LNCaP clone FGC (cell line): ENCODE results near the gene GBE1.
"Not testable (repeated sequence)": the region's sequence is repeated elsewhere in the genome, so short reads cannot be mapped to it uniquely, and the experiment has no call there.

Experiments
- DNase-seq: peaks from one replicate; pipeline ENCODE4 v3.0.0-alpha.2; 2011; ENCODE audit warnings: low read depth
- H3K4me3 ChIP-seq: 2 replicates; pipeline ENCODE4 v1.5.1; 2011; ENCODE audit warnings: mild to moderate bottlenecking, low read depth, low read length, control low read depth
- TF ChIP-seq, protein P1 (sequence below): IDR thresholded peaks from 2 replicates; pipeline ENCODE4 v1.5.1; 2012; ENCODE audit warnings: mild to moderate bottlenecking; ENCODE audit not compliant: control insufficient read depth, insufficient read depth; ENCODE audit errors: extremely low read depth

Gene GBE1

DNA sequence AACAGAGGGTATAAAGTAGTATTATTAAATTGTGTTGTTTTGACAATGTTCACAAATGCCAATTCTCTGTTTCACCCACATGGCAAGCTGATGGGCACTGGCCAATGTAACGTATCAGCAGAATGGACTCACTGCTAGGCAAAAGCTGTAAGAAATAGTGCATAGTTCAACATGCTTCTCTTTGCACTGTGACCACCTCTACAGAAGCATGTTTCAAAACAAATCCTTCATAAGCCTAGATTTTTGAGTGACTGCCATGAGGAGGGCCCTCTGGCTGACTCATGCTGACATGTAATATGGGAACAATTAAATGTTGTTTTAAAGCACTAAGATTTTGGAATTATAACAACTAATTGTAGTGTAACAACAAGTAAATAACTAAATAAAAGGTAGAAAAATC is 3.2 kb downstream of the GBE1 start:
- no peak for DNase-seq
- TF ChIP-seq, protein P1, sequence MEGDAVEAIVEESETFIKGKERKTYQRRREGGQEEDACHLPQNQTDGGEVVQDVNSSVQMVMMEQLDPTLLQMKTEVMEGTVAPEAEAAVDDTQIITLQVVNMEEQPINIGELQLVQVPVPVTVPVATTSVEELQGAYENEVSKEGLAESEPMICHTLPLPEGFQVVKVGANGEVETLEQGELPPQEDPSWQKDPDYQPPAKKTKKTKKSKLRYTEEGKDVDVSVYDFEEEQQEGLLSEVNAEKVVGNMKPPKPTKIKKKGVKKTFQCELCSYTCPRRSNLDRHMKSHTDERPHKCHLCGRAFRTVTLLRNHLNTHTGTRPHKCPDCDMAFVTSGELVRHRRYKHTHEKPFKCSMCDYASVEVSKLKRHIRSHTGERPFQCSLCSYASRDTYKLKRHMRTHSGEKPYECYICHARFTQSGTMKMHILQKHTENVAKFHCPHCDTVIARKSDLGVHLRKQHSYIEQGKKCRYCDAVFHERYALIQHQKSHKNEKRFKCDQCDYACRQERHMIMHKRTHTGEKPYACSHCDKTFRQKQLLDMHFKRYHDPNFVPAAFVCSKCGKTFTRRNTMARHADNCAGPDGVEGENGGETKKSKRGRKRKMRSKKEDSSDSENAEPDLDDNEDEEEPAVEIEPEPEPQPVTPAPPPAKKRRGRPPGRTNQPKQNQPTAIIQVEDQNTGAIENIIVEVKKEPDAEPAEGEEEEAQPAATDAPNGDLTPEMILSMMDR: no peak
- H3K4me3 ChIP-seq: no peak overlapping the region

DNA sequence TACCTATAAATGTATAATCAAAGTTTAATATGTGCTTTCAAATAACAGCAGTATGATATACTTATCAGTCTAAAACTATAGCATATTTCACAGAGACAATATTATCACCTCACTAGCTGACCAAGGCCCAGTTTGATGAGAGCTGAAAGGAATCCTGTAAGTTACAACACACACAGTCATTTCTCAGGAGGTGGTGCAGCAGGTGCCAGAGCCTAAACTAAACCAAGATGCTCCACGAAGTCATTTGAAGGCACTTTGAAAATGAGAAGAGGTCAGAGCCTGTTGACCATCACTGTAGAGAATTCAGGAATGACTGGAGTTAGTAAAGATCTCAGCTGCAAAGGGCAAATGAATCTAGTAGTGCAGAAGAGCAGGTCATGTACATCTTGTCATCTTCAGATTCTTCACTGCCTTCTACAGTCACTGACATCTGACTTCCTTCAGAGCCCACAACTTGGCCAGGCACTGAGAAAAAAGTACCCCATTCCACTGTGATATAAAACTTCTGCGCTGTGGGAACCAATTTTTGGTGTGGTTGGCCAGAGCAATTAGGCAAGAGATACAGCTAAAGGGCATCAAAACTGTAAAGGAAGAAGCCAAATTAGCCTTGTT is 7.9 kb downstream of the GBE1 start:
- H3K4me3 ChIP-seq: no peak overlapping the region
- DNase-seq: no peak

DNA sequence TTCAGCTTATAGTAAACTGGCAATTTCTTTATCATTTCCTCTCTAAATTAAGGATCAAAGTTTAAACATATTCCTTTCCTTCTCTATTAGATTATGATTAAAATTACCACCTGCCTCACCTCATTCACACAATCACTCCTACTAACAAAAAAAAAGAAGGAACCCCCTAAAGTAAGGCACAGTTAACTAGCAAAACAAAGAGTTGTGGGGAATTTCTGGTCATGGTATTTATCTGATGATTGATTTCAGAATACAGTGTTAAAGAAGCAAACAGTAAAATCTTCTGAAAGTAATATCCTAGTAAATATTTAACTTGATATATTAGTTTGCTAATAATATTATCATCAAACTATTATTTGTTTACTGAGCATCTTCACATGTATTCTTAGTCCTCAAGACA is 8.8 kb downstream of the GBE1 start:
- DNase-seq: peak; percentile 26
- H3K4me3 ChIP-seq: no peak overlapping the region
- TF ChIP-seq, protein P1: no peak

More for the DNA sequence above, 7.9 kb downstream of the GBE1 start:
- TF ChIP-seq, protein P1: no peak

DNA sequence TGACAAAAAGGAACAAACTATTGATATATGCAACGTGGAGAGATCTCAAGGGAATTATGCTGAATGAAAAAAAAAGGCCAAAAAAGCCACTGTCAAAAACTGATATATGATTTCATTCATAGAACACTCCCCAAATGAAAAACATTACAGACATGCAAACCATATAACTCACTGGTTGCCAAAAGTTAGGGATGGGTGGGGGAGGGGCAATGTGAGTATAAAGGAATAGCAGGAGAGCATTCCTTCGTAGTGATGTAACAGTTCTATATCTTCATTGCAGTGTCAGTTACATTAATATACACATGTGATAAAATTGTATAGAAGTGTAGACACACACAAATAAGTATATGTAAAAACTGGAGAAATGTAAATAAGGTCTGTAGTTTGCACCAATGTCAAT is 12.2 kb downstream of the GBE1 start:
- no peak overlapping the region for H3K4me3 ChIP-seq
- no peak for DNase-seq
- TF ChIP-seq, protein P1: no peak

DNA sequence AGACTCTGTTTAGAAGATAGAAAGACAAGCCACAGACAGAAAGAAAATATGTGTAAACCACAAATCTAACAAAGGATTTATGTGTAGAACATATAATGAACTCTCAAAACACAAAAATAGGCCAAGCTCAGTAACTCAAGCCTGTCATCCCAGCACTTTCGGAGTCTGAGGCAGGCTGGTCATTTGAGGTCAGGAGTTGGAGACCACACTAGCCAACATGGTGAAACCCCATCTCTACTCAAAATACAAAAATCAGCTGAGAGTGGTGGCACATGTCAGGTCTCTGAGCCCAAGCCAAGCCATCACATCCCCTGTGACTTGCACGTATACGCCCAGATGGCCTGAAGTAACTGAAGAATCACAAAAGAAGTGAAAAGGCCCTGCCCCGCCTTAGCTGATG is 14.2 kb downstream of the GBE1 start:
- not testable (repeated sequence) for H3K4me3 ChIP-seq, DNase-seq

DNA sequence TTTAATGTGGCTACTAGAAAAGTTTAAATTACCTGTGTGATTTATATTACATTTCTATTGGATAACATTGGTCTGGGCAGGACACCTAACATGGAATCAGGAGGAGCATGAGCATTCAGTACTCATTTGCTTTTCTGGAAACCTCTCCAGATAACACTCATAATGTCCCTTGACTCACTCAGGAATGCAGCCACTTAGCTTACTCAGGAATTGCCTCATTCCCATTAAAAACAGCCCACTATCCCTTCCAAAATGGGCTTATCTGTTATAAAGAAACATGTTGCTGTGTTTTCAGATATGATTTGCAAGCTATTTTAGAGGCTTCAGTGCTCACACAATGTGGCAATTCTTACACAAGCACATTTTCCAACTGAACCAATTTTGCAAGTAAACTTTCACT is 17.1 kb downstream of the GBE1 start:
- H3K4me3 ChIP-seq: no peak overlapping the region
- DNase-seq: no peak
- TF ChIP-seq, protein P1: no peak

DNA sequence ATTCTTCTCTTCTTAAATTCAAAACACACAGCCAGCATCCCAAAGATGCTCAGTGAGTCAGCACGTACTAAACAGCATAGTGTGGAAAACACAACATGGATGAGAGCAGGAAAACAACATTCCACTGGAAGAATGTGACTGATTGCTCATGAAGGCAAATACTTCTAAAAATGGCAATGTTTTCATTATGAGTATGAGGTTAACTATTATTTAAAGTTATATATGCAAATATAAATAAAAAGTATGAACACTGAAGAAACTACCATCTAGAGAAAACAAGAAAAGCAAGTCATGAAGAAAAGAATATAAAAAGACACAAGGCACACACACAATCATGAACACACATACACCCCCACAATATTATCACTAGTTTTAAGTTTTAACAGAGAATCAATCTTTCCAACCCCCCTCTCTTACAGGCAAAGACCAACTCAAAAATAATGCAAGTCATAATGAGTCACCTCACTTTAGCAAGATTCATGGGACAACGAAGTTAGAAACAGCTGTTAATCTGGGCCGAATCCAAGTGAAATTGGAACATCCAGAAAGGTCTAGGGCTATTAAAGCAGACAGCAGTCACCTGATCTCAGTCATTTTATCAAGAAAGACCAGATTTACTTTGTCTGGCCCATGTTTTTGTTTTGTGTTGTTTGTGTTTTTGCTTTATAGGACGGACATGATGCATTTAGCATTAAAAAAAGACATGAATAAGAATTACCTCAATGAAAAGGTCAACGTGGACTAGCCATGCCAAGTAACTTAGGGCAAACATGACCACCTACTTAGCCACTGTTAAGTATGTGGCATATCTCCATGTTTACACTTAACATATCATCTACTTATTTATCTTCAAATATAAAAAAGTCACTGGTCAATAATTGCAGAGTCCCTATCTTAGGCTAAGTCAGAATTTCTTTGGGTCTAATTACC is 18.1 kb downstream of the GBE1 start:
- no peak overlapping the region for H3K4me3 ChIP-seq
- DNase-seq: no peak
- TF ChIP-seq, protein P1: no peak
